Neural cell (in vitro differentiated cells): ENCODE data around the gene PHLPP1. TPM values are rescaled to one million over a fixed set of nuclear protein-coding genes. Genes with fewer than 3 reads are reported as not detected.

ENCODE experiments used
- H2AFZ ChIP-seq: fragments of 200-600, 300-800 bp; sonication (generic), shearing (Covaris generic); 2 replicates; pipeline ENCODE4 v1.6.0; 2014; ENCODE audit warnings: low read depth, mild to moderate bottlenecking, antibody characterized with exemption, low read length, moderate library complexity
- H3F3A ChIP-seq: fragments of 200-600 bp; shearing (Covaris generic); 2 replicates; pipeline ENCODE4 v1.6.1; 2016; ENCODE audit warnings: mild to moderate bottlenecking, moderate library complexity, mixed read lengths, antibody characterized with exemption, low read length; ENCODE audit not compliant: insufficient read depth, poor library complexity, severe bottlenecking
- H3K27ac ChIP-seq: fragments of 200-600, 300-800 bp; sonication (generic), shearing (Covaris generic); 2 replicates; pipeline ENCODE4 v1.5.1; 2014; ENCODE audit warnings: mild to moderate bottlenecking, low read length, moderate library complexity
- H3K27me3 ChIP-seq: fragments of 300-800, 200-600 bp; sonication (generic), shearing (Covaris generic); 2 replicates; pipeline ENCODE4 v1.6.0; 2014; ENCODE audit warnings: mild to moderate bottlenecking, low read depth, low read length, moderate library complexity; ENCODE audit not compliant: insufficient read depth
- H3K36me3 ChIP-seq: fragments of 300-800, 200-600 bp; sonication (generic), shearing (Covaris generic); 2 replicates; pipeline ENCODE4 v1.5.1; 2014; ENCODE audit warnings: mild to moderate bottlenecking, antibody characterized with exemption, low read length, moderate library complexity; ENCODE audit not compliant: insufficient read depth
- H3K4me2 ChIP-seq: fragments of 300-800, 200-600 bp; sonication (generic), shearing (Covaris generic); 2 replicates; pipeline ENCODE4 v1.6.0; 2014; ENCODE audit warnings: mild to moderate bottlenecking, low read length
- H3K4me3 ChIP-seq: fragments of 300-800, 200-600 bp; sonication (generic), shearing (Covaris generic); 2 replicates; pipeline ENCODE4 v1.5.1; 2014; ENCODE audit warnings: mild to moderate bottlenecking, low read length, moderate library complexity
- H3K79me2 ChIP-seq: fragments of 200-600 bp; shearing (Covaris generic); replicated peaks from 2 replicates; pipeline ENCODE4 v1.6.0; 2014; ENCODE audit warnings: mild to moderate bottlenecking, low read length, moderate library complexity; ENCODE audit not compliant: insufficient read depth
- H3K9ac ChIP-seq: fragments of 300-800, 200-600 bp; sonication (generic), shearing (Covaris generic); 2 replicates; pipeline ENCODE4 v1.6.1; 2016; ENCODE audit warnings: mild to moderate bottlenecking, low read length, mixed read lengths
- H3K9me2 ChIP-seq: fragments of 200-600 bp; shearing (Covaris generic); 2 replicates; pipeline ENCODE4 v1.6.1; 2016; ENCODE audit warnings: mild to moderate bottlenecking, low read length, mixed read lengths; ENCODE audit not compliant: insufficient read depth
- H3K9me3 ChIP-seq: fragments of 200-600, 300-800 bp; sonication (generic), shearing (Covaris generic); 2 replicates; pipeline ENCODE4 v1.6.1; 2016; ENCODE audit warnings: mild to moderate bottlenecking, mixed run types, low read length, moderate library complexity, mixed read lengths
- H4K20me1 ChIP-seq: fragments of 200-600 bp; shearing (Covaris generic); 2 replicates; pipeline ENCODE4 v1.6.1; 2016; ENCODE audit warnings: mild to moderate bottlenecking, mixed run types; ENCODE audit not compliant: insufficient read depth
- CTCF ChIP-seq: fragments of 450-650 bp; IDR thresholded peaks from 2 replicates; pipeline ENCODE4 v1.5.1; 2014; ENCODE audit warnings: antibody characterized with exemption, mild to moderate bottlenecking, moderate library complexity; ENCODE audit not compliant: poor library complexity, severe bottlenecking
- EP300 ChIP-seq: fragments of 450-650 bp; conservative IDR thresholded peaks from 2 replicates; pipeline ENCODE4 v1.6.1; 2014; ENCODE audit warnings: antibody characterized with exemption, mild to moderate bottlenecking, moderate library complexity; ENCODE audit not compliant: poor library complexity, severe bottlenecking
- EZH2 ChIP-seq: fragments of 200-600, 300-800 bp; shearing (Covaris generic), sonication (generic); IDR thresholded peaks from 2 replicates; pipeline ENCODE4 v1.6.1; 2014; ENCODE audit warnings: antibody characterized with exemption, low read length, borderline replicate concordance, mild to moderate bottlenecking; ENCODE audit not compliant: insufficient read depth, poor library complexity, severe bottlenecking
- POLR2AphosphoS5 ChIP-seq: IDR thresholded peaks from 2 replicates; pipeline ENCODE4 v1.6.1; 2012
- RAD21 ChIP-seq: fragments of 450-650 bp; conservative IDR thresholded peaks from 2 replicates; pipeline ENCODE4 v1.6.1; 2014; ENCODE audit warnings: antibody characterized with exemption, mild to moderate bottlenecking, moderate library complexity
- REST ChIP-seq: IDR thresholded peaks from 2 replicates; pipeline ENCODE4 v1.6.1; 2012; ENCODE audit warnings: borderline replicate concordance
- SMC3 ChIP-seq: fragments of 450-650 bp; conservative IDR thresholded peaks from 2 replicates; pipeline ENCODE4 v1.6.1; 2014; ENCODE audit warnings: antibody characterized with exemption, mild to moderate bottlenecking, moderate library complexity; ENCODE audit not compliant: poor library complexity
- TAF1 ChIP-seq: IDR thresholded peaks from 2 replicates; pipeline ENCODE4 v1.6.1; 2012; ENCODE audit warnings: low read depth
- polyA plus RNA-seq: library from polyadenylated mRNA; depleted of rRNA; stranded (reverse); fragments of >200 nt; gene quantifications from 2 replicates; pipeline ENCODE4 v1.2.3, GENCODE V29; 2014

PHLPP1 gene
- polyA plus RNA-seq, 1 donor from 2014 or later, result 4.5 TPM

DNA sequence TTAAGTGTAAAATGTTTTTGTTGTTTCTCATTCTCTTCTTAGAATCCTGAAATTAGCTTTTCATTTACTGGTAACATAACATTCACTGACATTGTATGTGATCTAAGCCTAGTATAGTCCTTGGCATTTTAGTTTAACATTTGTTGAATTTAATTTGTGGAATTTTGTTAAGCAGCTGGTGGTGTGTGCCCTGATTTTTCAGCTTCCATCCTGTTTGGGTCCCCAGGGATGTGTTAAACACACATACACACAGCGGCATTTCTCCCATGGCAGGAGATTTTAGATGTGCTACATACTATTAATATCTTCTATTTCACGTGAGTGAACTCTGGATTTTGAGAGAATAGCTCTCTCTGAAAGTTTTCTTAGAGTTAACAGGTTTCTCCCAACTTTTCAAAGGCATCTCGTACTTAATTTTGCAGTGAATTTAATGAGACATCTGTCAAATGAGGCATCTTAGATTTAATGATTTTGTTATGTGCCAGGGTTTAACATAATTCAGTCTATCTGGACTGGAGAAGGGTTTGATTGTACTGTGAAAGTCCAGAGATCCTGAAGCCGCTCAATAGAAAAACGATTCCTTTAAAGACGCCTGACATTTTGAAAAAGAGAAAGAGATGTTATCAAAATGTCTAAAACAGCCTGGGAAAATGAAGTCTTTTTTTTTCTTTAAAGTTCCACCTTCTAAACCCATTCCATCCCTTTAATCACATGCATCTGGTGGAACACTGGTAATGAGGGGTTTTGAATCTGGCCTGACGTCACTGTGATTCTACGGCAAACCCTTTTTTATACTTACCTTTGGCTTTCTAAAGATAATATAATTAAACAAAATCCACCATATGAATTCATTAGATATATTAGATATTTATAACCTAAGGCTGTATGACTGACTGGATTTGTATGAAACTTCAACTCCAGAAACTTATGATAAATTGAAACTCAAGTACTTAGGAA is 6.8 kb downstream of the PHLPP1 start:
- TF ChIP-seq CTCF (no peak), EP300 (no peak), EZH2 (no peak), TAF1 (no peak), RAD21 (no peak), POLR2AphosphoS5 (no peak), REST (no peak)
- H3K36me3 ChIP-seq, result no peaks in the 10 kb centered on the region
- H3K9me3 ChIP-seq, result no peaks in the 10 kb centered on the region
- no peaks in the 10 kb centered on the region for H3F3A ChIP-seq
- H3K27ac ChIP-seq, result no peak overlapping the region
- H3K9me2 ChIP-seq, result no peaks in the 10 kb centered on the region
- no peak overlapping the region for H3K4me3 ChIP-seq
- H3K9ac ChIP-seq, result no peak overlapping the region
- peaks cover 91% of the 10 kb centered on the region for H3K79me2 ChIP-seq
- H3K4me2 ChIP-seq, result no peak overlapping the region
- no peaks in the 10 kb centered on the region for H3K27me3 ChIP-seq
- no peak overlapping the region for H2AFZ ChIP-seq
- H4K20me1 ChIP-seq, result no peaks in the 10 kb centered on the region

DNA sequence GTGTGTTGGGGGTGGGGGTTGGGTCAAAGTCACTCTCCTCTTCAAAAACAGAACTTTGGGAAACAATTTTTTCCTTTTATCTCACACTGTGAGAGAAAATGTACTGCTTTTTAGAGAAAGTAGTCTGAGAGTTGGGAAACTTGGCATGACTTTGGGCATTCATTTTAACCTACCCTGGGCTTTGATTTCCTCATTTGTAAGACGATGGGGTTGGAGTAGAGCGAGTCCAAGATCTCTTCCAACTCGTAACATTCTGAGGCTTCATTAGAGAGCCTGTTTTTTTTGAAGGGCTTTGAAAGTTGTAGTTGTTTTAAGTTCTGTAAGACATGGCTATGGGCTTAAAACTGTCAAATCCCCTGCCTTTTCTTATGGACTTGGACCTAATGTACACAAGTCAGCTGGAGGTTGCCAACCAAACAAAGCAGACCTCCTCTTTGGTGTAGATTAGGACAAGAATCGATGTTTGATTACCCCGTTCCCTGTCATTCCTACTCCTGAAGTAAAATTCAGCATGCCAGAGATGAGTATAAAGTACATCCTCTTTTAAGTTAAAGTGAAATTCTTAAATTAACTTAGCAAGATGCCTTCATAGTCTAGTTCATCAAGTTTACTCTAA is 8.4 kb downstream of the PHLPP1 start:
- Histone ChIP-seq H3K27ac (no peak overlapping the region), H2AFZ (no peak overlapping the region), H3K9me3 (no peaks in the 10 kb centered on the region), H3K4me2 (no peak overlapping the region), H3K79me2 (peaks cover 81% of the 10 kb centered on the region), H4K20me1 (no peaks in the 10 kb centered on the region), H3K9ac (no peak overlapping the region), H3K36me3 (no peaks in the 10 kb centered on the region), H3K4me3 (no peak overlapping the region), H3K9me2 (no peaks in the 10 kb centered on the region), H3K27me3 (no peaks in the 10 kb centered on the region), H3F3A (no peaks in the 10 kb centered on the region)
- TF ChIP-seq EP300 (no peak), TAF1 (no peak), CTCF (no peak), SMC3 (no peak), RAD21 (no peak), EZH2 (no peak)
